Glutamatergic neuron (in vitro differentiated cells): ENCODE measurements around the gene UBQLNL. TPM values are rescaled to one million over a fixed set of nuclear protein-coding genes. Genes with fewer than 3 reads are reported as not detected.

ENCODE experiments used
- DNase-seq: peaks from one replicate; pipeline ENCODE4 v3.0.0; 2022
- H3K27ac Mint-ChIP-seq: one replicate; pipeline ENCODE4 v1.8.0; 2020; ENCODE audit warnings: mild to moderate bottlenecking, mixed read lengths, inconsistent platforms; ENCODE audit not compliant: unreplicated experiment
- H3K27me3 Mint-ChIP-seq: one replicate; pipeline ENCODE4 v1.8.0; 2020; ENCODE audit warnings: mild to moderate bottlenecking, moderate library complexity, mixed read lengths, inconsistent platforms; ENCODE audit not compliant: unreplicated experiment
- H3K36me3 Mint-ChIP-seq: one replicate; pipeline ENCODE4 v1.8.0; 2020; ENCODE audit warnings: mild to moderate bottlenecking, mixed read lengths, inconsistent platforms; ENCODE audit not compliant: unreplicated experiment
- H3K4me1 Mint-ChIP-seq: one replicate; pipeline ENCODE4 v1.8.0; 2020; ENCODE audit warnings: mild to moderate bottlenecking, low read depth, mixed read lengths, inconsistent platforms; ENCODE audit not compliant: unreplicated experiment
- H3K4me3 Mint-ChIP-seq: one replicate; pipeline ENCODE4 v1.8.0; 2020; ENCODE audit warnings: mild to moderate bottlenecking, mixed read lengths, inconsistent platforms; ENCODE audit not compliant: unreplicated experiment
- H3K9me3 Mint-ChIP-seq: one replicate; pipeline ENCODE4 v1.8.0; 2020; ENCODE audit warnings: mild to moderate bottlenecking, moderate library complexity, mixed read lengths, inconsistent platforms; ENCODE audit not compliant: unreplicated experiment
- total RNA-seq: library from RNA; stranded (reverse); fragmentation: NEBNext Ultra II Directional; extraction: Animal tissue kit (Norgen Biotek cat#: 25700); gene quantifications from one replicate; pipeline ENCODE4 v1.2.1, GENCODE V29; 2021; ENCODE audit not compliant: unreplicated experiment
- TF ChIP-seq, protein P1 (sequence below): fragments of 200-600 bp; sonication (generic); IDR thresholded peaks from one replicate; pipeline ENCODE4 v1.5.0; 2021; ENCODE audit not compliant: partially characterized antibody, unreplicated experiment

Gene UBQLNL
- total RNA-seq, 1 donor from 2014 or later, result not detected

- no peak for DNase-seq
- Mint-ChIP-seq H3K27ac (no peak overlapping the region), H3K36me3 (no peaks in the 10 kb centered on the region), H3K9me3 (no peaks in the 10 kb centered on the region), H3K27me3 (no peaks in the 10 kb centered on the region), H3K4me3 (no peak overlapping the region), H3K4me1 (no peaks in the 10 kb centered on the region)
- TF ChIP-seq, protein P1, sequence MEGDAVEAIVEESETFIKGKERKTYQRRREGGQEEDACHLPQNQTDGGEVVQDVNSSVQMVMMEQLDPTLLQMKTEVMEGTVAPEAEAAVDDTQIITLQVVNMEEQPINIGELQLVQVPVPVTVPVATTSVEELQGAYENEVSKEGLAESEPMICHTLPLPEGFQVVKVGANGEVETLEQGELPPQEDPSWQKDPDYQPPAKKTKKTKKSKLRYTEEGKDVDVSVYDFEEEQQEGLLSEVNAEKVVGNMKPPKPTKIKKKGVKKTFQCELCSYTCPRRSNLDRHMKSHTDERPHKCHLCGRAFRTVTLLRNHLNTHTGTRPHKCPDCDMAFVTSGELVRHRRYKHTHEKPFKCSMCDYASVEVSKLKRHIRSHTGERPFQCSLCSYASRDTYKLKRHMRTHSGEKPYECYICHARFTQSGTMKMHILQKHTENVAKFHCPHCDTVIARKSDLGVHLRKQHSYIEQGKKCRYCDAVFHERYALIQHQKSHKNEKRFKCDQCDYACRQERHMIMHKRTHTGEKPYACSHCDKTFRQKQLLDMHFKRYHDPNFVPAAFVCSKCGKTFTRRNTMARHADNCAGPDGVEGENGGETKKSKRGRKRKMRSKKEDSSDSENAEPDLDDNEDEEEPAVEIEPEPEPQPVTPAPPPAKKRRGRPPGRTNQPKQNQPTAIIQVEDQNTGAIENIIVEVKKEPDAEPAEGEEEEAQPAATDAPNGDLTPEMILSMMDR, result no peak
Measured at GRCh38 chr11:5467527-5467926, 49.0 kb downstream of the UBQLNL start.

Other genes with a start within 250 kb of the UBQLNL start
- gene HBE1, start 246.8 kb downstream of the UBQLNL start, total RNA-seq, result not detected
- not detected for gene OR51B4, start 214.8 kb downstream of the UBQLNL start, total RNA-seq
- not detected for gene OR51B2, start 192.4 kb downstream of the UBQLNL start, total RNA-seq
- not detected for gene OR51B5, start 173.2 kb downstream of the UBQLNL start, total RNA-seq
- gene OR51B6, start 165.2 kb downstream of the UBQLNL start, total RNA-seq, result not detected
- not detected for gene OR51M1, start 132.9 kb downstream of the UBQLNL start, total RNA-seq
- gene OR51Q1, start 94.6 kb downstream of the UBQLNL start, total RNA-seq, result not detected
- not detected for gene OR51I1, start 75.2 kb downstream of the UBQLNL start, total RNA-seq
- not detected for gene OR51I2, start 67.4 kb downstream of the UBQLNL start, total RNA-seq
- not detected for gene OR52D1, start 28.0 kb downstream of the UBQLNL start, total RNA-seq
- gene UBQLN3, start 6.7 kb downstream of the UBQLNL start, total RNA-seq, result not detected
- gene OR52H1, start 31.8 kb upstream of the UBQLNL start, total RNA-seq, result not detected
- not detected for gene OR52B6, start 64.2 kb upstream of the UBQLNL start, total RNA-seq
- gene TRIM6, start 79.9 kb upstream of the UBQLNL start, total RNA-seq, result 0.64 TPM
- gene TRIM34, start 108.3 kb upstream of the UBQLNL start, total RNA-seq, result not detected
- gene TRIM5, start 168.4 kb upstream of the UBQLNL start, total RNA-seq, result 2.6 TPM
- gene TRIM22, start 173.1 kb upstream of the UBQLNL start, total RNA-seq, result 5.0 TPM
- gene OR56B1, start 219.7 kb upstream of the UBQLNL start, total RNA-seq, result not detected
- gene OR52N4, start 237.5 kb upstream of the UBQLNL start, total RNA-seq, result not detected